Measurements from ENCODE around the gene MRPS26. TPM values are rescaled to one million over a fixed set of nuclear protein-coding genes. Genes with fewer than 3 reads are reported as not detected.
A peak's percentile ranks its signal among the peaks of the same experiment; 100 is the strongest.
"Not testable (repeated sequence)": the region's sequence is repeated elsewhere in the genome, so short reads cannot be mapped to it uniquely, and the experiment has no call there.

The MRPS26 gene
- total RNA-seq, 1 donor from 2014 or later = 21.4 TPM

DNA sequence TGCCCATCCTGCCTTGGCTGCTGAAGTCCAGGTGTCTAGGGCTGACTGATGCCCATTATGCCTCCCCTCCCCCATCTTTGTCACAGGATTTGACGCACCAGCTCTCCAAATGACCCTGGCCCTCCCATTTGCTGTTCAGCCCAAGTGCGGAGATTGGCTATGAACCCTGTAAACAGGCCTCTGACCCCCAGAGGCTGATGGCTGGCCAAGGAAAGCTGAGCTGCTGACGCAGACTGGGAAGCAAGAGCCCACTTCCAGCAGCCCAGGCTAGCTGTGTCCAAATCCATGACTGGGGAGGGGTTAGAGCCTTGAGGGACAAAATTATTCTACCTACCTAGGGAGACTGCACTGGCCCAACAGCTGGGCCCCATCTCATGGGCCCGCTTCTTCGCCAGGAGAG is 3.2 kb upstream of the MRPS26 start:
- no peak for DNase-seq

DNA sequence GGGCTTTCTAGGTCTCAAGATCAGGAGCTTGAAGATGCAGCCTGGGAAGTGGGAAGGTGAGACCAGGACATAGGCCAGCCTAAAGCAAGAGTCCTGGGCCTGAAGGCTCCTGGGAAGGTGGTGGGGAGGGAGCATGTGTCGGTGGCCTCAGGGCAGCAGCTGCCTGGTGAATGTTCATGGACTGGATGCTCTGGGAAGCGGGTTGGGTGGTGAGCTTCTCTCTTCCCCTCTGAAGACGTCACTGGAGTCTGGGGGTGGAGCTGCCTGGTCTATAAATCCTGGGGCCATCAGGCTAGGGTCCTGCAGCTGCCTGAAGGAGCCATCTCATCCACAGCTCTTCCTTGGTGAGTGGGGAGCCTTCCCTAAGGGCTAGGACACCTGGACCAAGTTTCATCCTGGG is 2.5 kb upstream of the MRPS26 start, which contains the start of gene GNRH2:
TSS of gene GNRH2 (plus strand) at position 301 of the 400 bp plus-strand sequence. CDS start 793 bp downstream, outside the sequence.
- no peak for DNase-seq

DNA sequence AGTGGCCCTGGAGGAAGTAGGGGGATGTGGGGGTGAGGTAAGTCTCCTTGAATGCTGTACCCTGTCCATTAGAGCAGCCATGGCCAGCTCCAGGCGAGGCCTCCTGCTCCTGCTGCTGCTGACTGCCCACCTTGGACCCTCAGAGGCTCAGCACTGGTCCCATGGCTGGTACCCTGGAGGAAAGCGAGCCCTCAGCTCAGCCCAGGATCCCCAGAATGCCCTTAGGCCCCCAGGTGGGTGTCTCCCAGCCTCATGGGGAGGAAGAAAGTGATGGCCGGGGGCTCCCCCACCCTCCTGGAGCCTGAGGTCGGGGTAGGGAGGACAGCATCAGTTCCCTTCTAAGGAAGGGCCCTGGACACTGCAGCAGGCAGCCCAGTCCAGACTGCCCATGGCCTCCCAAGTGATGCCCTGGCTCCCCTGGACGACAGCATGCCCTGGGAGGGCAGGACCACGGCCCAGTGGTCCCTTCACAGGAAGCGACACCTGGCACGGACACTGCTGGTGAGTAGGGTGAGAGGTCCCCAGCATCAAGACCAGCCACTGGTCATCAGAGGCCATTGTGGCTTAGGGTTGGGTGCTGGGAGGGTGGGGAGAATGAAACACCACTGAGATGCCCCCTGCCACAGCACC is 1.4 kb upstream of the MRPS26 start:
- DNase-seq = no peak

- peak; percentile 68 for DNase-seq
Measured at GRCh38 chr20:3045042-3045815, 623 bp upstream of the MRPS26 start.

GRCh38 chr20:3046677-3047462 is 1.0 kb downstream of the MRPS26 start:
- DNase-seq = no peak

DNA sequence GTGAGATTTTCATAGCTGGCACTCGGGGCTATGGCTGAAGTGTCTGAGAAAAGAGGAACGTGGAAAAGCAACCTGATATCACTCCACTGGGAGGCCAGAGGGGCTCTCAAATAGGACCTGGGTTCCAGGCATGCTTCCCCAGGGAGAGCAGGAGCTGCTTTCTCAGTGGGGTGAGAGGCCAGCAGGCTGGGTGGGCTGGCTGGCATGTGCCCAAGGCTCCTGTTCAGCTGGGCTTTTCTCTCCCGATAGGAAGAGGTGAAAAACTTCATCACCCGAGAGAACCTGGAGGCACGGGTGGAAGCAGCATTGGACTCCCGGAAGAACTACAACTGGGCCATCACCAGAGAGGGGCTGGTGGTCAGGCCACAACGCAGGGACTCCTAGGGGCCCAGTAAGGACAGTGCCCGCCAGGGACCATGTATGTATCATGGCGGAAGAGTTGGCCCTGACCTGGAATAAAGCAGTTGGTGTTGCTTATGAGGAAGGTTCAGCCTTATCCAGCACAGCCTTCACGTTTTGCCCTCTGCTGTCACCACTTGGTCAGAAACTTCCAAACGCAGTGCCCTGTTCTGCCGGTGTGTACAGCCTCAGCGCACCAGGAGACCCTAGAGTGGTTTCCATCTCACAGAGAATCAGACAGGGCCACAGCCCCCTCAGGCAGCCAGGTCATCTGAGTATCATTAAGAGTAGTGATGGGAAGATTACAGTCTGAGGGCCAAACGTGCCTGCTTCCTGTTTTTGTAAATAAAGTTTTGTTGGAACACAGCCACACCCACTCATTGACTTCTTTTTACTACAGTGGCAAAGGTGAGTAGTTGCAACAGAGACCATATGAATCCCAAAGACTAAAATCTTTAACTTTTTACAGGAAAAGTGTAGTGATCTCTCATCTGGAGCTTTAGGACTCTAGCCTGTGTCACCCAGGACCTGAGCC is 1.9 kb downstream of the MRPS26 start:
- no peak for DNase-seq

- DNase-seq = no peak
Measured at GRCh38 chr20:3051385-3052019, 5.7 kb downstream of the MRPS26 start.

DNA sequence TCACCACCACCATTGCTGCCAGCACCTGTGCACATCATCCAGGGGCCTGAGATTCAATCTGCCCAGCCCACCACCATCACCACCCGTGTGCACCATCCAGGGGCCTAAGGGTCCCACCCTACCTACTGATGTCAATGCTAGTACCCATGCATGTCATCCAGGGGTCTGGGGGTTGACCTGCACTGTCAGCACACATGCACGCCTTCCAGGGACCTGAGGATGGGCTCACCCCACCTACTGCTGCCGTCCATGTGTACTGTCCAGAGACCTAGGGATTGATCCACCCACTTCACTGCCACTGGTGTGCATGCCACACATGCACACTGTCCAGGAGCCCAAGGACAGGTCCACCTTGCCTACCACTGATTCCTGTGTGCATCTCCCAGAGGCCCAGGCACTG is 13.6 kb downstream of the MRPS26 start:
- DNase-seq = no peak

DNA sequence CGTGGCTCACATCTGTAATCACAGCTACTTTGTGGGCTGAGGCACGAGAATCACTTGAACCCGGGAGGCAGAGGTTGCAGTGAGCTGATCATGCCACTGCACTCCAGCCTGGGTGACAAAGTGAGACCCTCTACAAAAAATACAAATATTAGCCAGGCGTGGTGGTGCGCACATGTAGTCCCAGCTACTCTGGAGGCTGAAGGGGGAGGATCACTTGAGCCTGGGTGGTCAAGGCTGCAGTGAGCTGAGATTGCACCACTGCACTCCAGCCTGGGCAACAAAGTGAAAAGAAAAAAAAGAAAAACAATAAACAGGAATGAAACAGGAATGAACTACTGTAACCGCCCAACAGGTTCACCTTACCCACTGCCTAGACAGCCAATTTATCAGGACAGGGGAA is 18.3 kb downstream of the MRPS26 start:
- not testable (repeated sequence) for DNase-seq

- DNase-seq = no peak
Measured at GRCh38 chr20:3067139-3068014, 21.5 kb downstream of the MRPS26 start.

GRCh38 chr20:3068075-3068474 is 22.2 kb downstream of the MRPS26 start:
- no peak for DNase-seq

GRCh38 chr20:3068986-3069900 is 23.4 kb downstream of the MRPS26 start:
- no peak for DNase-seq

- DNase-seq = no peak
Measured at GRCh38 chr20:3070725-3071124, 24.9 kb downstream of the MRPS26 start.

DNA sequence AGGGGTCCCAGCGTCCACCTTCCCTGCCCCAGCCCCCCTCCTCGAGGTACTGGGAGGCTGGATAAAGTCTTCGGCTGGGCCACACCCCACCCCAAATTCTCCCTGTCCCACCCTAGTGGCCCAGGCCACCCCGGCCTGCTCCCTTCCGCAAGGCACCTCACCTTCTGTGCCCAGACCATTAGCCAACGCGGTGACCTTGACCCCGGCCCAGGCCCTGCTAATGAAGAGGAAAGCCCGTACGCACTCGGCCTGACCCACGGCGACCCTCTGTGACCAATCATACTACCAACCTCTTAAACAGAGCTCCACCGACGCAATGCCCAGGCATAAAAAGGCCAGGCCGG is 25.4 kb downstream of the MRPS26 start:
- no peak for DNase-seq

GRCh38 chr20:3071610-3072529 is 26.0 kb downstream of the MRPS26 start, which contains the start of gene OXT:
Gene OXT, plus strand, starts transcription at chr20:3071620. Its CDS starts 36 bp downstream, at chr20:3071656.
- peak; percentile 37 for DNase-seq

GRCh38 chr20:3072530-3073250 is 26.8 kb downstream of the MRPS26 start:
- DNase-seq = no peak

GRCh38 chr20:3073251-3073643 is 27.4 kb downstream of the MRPS26 start:
- DNase-seq = not testable (repeated sequence)
